Upper lobe of left lung (tissue), 6 donors: Measurements from ENCODE around the gene DLGAP4. TPM values are rescaled to one million over a fixed set of nuclear protein-coding genes. Genes with fewer than 3 reads are reported as not detected.

Experiments
- ATAC-seq, 2 donors: fragments of 200-7000 bp; cut with Tn5 transposase; one replicate each; pipeline ENCODE4 v1.9.1; 2022; ENCODE audit warnings: mild to moderate bottlenecking in 2 of 2, moderate library complexity in 2 of 2; ENCODE audit not compliant: low FRiP score in 2 of 2
- DNase-seq, 2 donors: peaks; one replicate each; pipeline ENCODE4 v3.0.0-alpha.2; 2019 to 2020
- H3K27ac ChIP-seq, 4 donors: fragments of 200-600 bp; sonication (generic); one replicate each; pipeline ENCODE4 v1.5.1; 2016 to 2019
- H3K27me3 ChIP-seq, 4 donors: fragments of 200-600 bp; sonication (generic); one replicate each; pipeline ENCODE4 v1.5.1; 2017 to 2019
- H3K36me3 ChIP-seq, 4 donors: fragments of 200-600 bp; sonication (generic); one replicate each; pipeline ENCODE4 v1.5.1; 2016 to 2019
- H3K4me1 ChIP-seq, 4 donors: fragments of 200-600 bp; sonication (generic); one replicate each; pipeline ENCODE4 v1.5.1; 2018 to 2019
- H3K4me3 ChIP-seq, 4 donors: fragments of 200-600 bp; sonication (generic); one replicate each; pipeline ENCODE4 v1.5.1; 2017 to 2019; ENCODE audit warnings: mild to moderate bottlenecking in 2 of 4, moderate library complexity in 1 of 4
- H3K9me3 ChIP-seq, 4 donors: fragments of 200-600 bp; sonication (generic); one replicate each; pipeline ENCODE4 v1.5.1; 2018 to 2019
- CTCF ChIP-seq, 6 experiments: fragments of 450-650 bp in 4 of 6; fragments of 200-600 bp in 2 of 6; sonication (generic) in 2 of 6; IDR thresholded peaks; one replicate each; pipeline ENCODE4 v1.5.1; 2016 to 2019; ENCODE audit warnings: antibody characterized with exemption in 6 of 6
- EP300 ChIP-seq, 4 donors: sonication (generic); formaldehyde crosslinking; IDR thresholded peaks; one replicate each; pipeline ENCODE4 v1.5.1; 2017; ENCODE audit warnings: antibody characterized with exemption in 4 of 4, control low read depth in 2 of 4
- POLR2A ChIP-seq, 4 donors: fragments of 450-650 bp; IDR thresholded peaks; one replicate each; pipeline ENCODE4 v1.5.1; 2016 to 2017; ENCODE audit warnings: antibody characterized with exemption in 4 of 4, mild to moderate bottlenecking in 2 of 4
- POLR2AphosphoS5 ChIP-seq, 2 donors: sonication (generic); formaldehyde crosslinking; IDR thresholded peaks; one replicate each; pipeline ENCODE4 v1.5.1; 2017; ENCODE audit warnings: antibody characterized with exemption in 2 of 2
- WGBS, 2 donors: methylation state at CpG; one replicate each; pipeline ENCODE4 v1.1.5; 2017 to 2018; 5-methylcytosine and 5-hydroxymethylcytosine counted together
- total RNA-seq, 6 donors: library from RNA; depleted of rRNA in 4 of 6; stranded (reverse); fragments of >200 nt in 4 of 6; gene quantifications; one replicate each; pipeline versions ENCODE4 v1.1.0 to v1.2.1, GENCODE V29; 2016 to 2021
- donor health status: DM: no; HTN: no; CAD: no; lungs with moderate emphysema.
- donor health status: DM: no; HTN: yes; CAD: no; lungs with severe emphysema.

DLGAP4 gene
- total RNA-seq, 6 donors from 2014 or later: 31.5 to 92.0 (median 49.9) TPM

GRCh38 chr20:36532388-36532787 is 226.2 kb downstream of the DLGAP4 start:
- ATAC-seq: no peak

GRCh38 chr20:36532822-36533221 is 226.7 kb downstream of the DLGAP4 start:
- 83 to 100% methylated on average over 3 of the region's 3 CpGs for WGBS, 2 donors
- Histone ChIP-seq H3K9me3 (no peaks in the 10 kb centered on the region), H3K27ac (no peak overlapping the region), H3K4me1 (no peaks in the 10 kb centered on the region), H3K27me3 (no peaks in the 10 kb centered on the region), H3K4me3 (no peak overlapping the region), H3K36me3 (peaks cover 0 to 11% (median 7%) of the 10 kb centered on the region in 4 donors)
- no peak for ATAC-seq
- TF ChIP-seq EP300 (IDR thresholded peaks at IDR 0.05): no peak
- no peak for TF ChIP-seq CTCF (IDR thresholded peaks at IDR 0.05)
- TF ChIP-seq POLR2AphosphoS5 (IDR thresholded peaks at IDR 0.05): no peak
- no peak for TF ChIP-seq POLR2A (IDR thresholded peaks at IDR 0.05)
- DNase-seq: no peak

More at GRCh38 chr20:36532388-36532787, 226.2 kb downstream of the DLGAP4 start:
- DNase-seq: no peak
- H3K27ac ChIP-seq: no peak overlapping the region
- H3K4me3 ChIP-seq: no peak overlapping the region
- no peaks in the 10 kb centered on the region for H3K4me1 ChIP-seq
- H3K27me3 ChIP-seq: no peaks in the 10 kb centered on the region
- WGBS, 2 donors: 88 to 93% methylated on average over 10 of the region's 10 CpGs
- peaks cover 0 to 16% (median 11%) of the 10 kb centered on the region in 4 donors for H3K36me3 ChIP-seq
- no peak for TF ChIP-seq POLR2A (IDR thresholded peaks at IDR 0.05)
- TF ChIP-seq CTCF (IDR thresholded peaks at IDR 0.05): no peak
- TF ChIP-seq POLR2AphosphoS5 (IDR thresholded peaks at IDR 0.05): no peak
- TF ChIP-seq EP300 (IDR thresholded peaks at IDR 0.05): no peak
- H3K9me3 ChIP-seq: no peaks in the 10 kb centered on the region

GRCh38 chr20:36538026-36538722 is 232.0 kb downstream of the DLGAP4 start:
- TF ChIP-seq POLR2A (IDR thresholded peaks at IDR 0.05) (no peak), CTCF (IDR thresholded peaks at IDR 0.05) (no peak), POLR2AphosphoS5 (IDR thresholded peaks at IDR 0.05) (no peak), EP300 (IDR thresholded peaks at IDR 0.05) (no peak)
- peaks cover 9 to 29% (median 20%) of the 10 kb centered on the region in 4 donors for H3K4me1 ChIP-seq
- H3K36me3 ChIP-seq: no peaks in the 10 kb centered on the region
- no peak for ATAC-seq
- 80 to 83% methylated on average over 11 of the region's 11 CpGs for WGBS, 2 donors
- H3K9me3 ChIP-seq: no peaks in the 10 kb centered on the region
- H3K27me3 ChIP-seq: no peaks in the 10 kb centered on the region
- H3K4me3 ChIP-seq: no peak overlapping the region
- no peak for DNase-seq
- peak overlapping the region in 1 of 4 donors; percentile 8 for H3K27ac ChIP-seq

- peak in 1 of 2 donors; percentile 1 for ATAC-seq
- DNase-seq: peak in 1 of 2 donors; percentile 76
- Histone ChIP-seq H3K36me3 (peaks cover 0 to 10% (median 2%) of the 10 kb centered on the region in 4 donors), H3K4me1 (peaks cover 27 to 46% (median 37%) of the 10 kb centered on the region in 4 donors), H3K4me3 (peak overlapping the region; percentile 59 to 76 (median 64)), H3K9me3 (no peaks in the 10 kb centered on the region), H3K27me3 (no peaks in the 10 kb centered on the region), H3K27ac (peak overlapping the region; percentile 76 to 92 (median 86))
- WGBS, 2 donors: 56 to 77% methylated on average over 25 to 35 of the region's 41 CpGs
- TF ChIP-seq POLR2AphosphoS5 (IDR thresholded peaks at IDR 0.05) (no peak), EP300 (IDR thresholded peaks at IDR 0.05) (no peak), POLR2A (IDR thresholded peaks at IDR 0.05) (no peak), CTCF (IDR thresholded peaks at IDR 0.05) (no peak)
These were observed 234.5 kb downstream of the DLGAP4 start for GRCh38 chr20:36540551-36541211.
